Rectal smooth muscle tissue (tissue), 1 donor: ENCODE measurements around the gene CYBC1.

Source experiments
- H3K27ac ChIP-seq: one replicate; pipeline ENCODE4 v1.7.0; 2013; ENCODE audit warnings: low read depth, low read length, inconsistent platforms
- H3K27me3 ChIP-seq: one replicate; pipeline ENCODE4 v1.7.0; 2013; ENCODE audit warnings: low read length; ENCODE audit not compliant: control insufficient read depth, insufficient read depth
- H3K36me3 ChIP-seq: one replicate; pipeline ENCODE4 v1.7.0; 2013; ENCODE audit warnings: low read length; ENCODE audit not compliant: control insufficient read depth, insufficient read depth
- H3K4me1 ChIP-seq: one replicate; pipeline ENCODE4 v1.7.0; 2013; ENCODE audit warnings: low read length; ENCODE audit not compliant: control insufficient read depth, insufficient read depth
- H3K4me3 ChIP-seq: one replicate; pipeline ENCODE4 v1.7.0; 2013; ENCODE audit warnings: low read length
- H3K9ac ChIP-seq: one replicate; pipeline ENCODE4 v1.7.0; 2013; ENCODE audit warnings: low read length

Gene CYBC1

GRCh38 chr17:82435103-82435502, 15.4 kb downstream of the CYBC1 start:
- Histone ChIP-seq H3K4me3 (no peak overlapping the region), H3K27me3 (no peaks in the 10 kb centered on the region), H3K27ac (no peak overlapping the region)

GRCh38 chr17:82434216-82434565, 16.4 kb downstream of the CYBC1 start:
- no peaks in the 10 kb centered on the region for H3K4me1 ChIP-seq
- no peak overlapping the region for H3K4me3 ChIP-seq
- peaks cover 5% of the 10 kb centered on the region for H3K36me3 ChIP-seq
- no peak overlapping the region for H3K9ac ChIP-seq
- no peaks in the 10 kb centered on the region for H3K27me3 ChIP-seq
- no peak overlapping the region for H3K27ac ChIP-seq

More at GRCh38 chr17:82435103-82435502, 15.4 kb downstream of the CYBC1 start:
- Histone ChIP-seq H3K4me1 (no peaks in the 10 kb centered on the region), H3K36me3 (peaks cover 5% of the 10 kb centered on the region), H3K9ac (no peak overlapping the region)

DNA sequence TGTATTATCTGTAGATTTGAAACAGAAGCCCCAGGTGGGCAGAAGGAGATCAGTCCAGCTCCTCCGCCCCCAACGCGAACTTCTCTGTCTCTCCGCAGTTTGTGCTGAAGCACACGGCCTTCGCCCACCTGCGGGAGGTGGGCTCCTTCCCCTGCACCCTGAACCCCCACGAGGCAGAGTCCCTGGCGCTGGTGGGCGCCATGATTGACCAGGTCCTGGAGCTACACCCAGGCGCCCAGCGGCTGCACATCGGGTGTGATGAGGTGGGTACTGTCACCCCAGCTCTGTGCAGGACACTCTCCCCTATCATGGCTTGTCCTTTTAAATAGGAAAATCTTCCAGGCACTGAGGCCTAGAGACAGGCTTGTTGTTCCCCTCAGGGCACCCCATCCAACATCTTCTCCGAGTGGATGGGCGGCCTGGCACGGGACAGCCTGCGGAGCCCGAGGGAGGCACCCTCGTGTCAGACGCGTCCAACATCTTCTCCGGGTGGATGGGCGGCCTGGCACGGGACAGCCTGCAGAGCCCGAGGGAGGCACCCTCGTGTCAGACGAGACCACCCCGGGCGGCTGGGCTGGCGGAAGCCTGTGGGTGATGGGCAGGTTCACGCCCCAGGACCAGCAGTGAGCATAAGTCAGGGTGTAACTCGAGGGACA, 16.9 kb downstream of the CYBC1 start:
- Histone ChIP-seq H3K9ac (no peak overlapping the region), H3K27me3 (no peaks in the 10 kb centered on the region), H3K4me1 (no peaks in the 10 kb centered on the region), H3K4me3 (no peak overlapping the region), H3K27ac (no peak overlapping the region), H3K36me3 (peaks cover 5% of the 10 kb centered on the region)

DNA sequence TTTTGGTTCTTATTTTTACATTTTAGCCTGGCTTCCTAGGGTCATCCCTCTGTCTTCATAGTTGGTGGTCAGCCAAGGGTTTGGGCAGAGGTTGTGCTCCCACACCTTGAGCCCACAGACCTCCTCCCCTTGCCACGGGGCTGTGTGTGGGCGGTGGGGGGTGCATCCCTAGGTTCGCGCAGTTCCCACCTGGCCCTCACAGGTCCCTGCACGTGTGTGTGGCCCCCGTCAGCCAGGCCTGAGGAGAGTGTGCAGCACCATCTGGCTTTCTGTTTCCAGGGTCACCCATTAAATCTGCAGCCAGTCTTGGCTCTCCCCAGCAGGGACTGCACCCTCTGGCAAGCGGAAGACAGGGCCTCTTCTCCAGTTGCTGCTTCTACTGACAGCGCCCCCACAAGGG, 18.5 kb downstream of the CYBC1 start:
- Histone ChIP-seq H3K27ac (no peak overlapping the region), H3K4me3 (no peak overlapping the region), H3K4me1 (no peaks in the 10 kb centered on the region), H3K27me3 (no peaks in the 10 kb centered on the region), H3K36me3 (peaks cover 3% of the 10 kb centered on the region), H3K9ac (no peak overlapping the region)

DNA sequence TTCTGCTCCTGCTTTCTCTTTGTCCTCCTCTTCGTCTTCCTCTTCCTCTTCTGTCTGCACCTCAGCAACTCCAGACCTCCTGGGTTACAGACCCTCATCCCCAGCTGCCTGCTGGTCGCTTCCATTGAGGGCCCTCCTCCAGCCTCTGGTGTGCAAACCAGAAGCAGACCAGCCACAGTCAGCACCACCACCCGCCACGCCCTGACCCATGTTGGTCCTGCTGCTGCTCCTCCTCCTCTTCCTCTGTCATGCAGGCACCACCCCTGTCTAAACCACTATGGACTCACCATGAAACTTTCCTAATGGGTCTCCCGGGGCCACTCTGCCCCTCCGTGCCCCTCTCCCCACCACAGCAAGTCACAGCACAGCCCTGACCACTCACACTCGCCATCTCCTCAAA, 20.7 kb downstream of the CYBC1 start:
- no peak overlapping the region for H3K9ac ChIP-seq
- no peak overlapping the region for H3K4me3 ChIP-seq
- no peak overlapping the region for H3K27ac ChIP-seq
- no peaks in the 10 kb centered on the region for H3K27me3 ChIP-seq
- H3K4me1 ChIP-seq, result no peaks in the 10 kb centered on the region
- no peaks in the 10 kb centered on the region for H3K36me3 ChIP-seq

- Histone ChIP-seq H3K4me3 (no peak overlapping the region), H3K36me3 (no peaks in the 10 kb centered on the region), H3K27ac (no peak overlapping the region), H3K27me3 (no peaks in the 10 kb centered on the region), H3K4me1 (no peaks in the 10 kb centered on the region), H3K9ac (no peak overlapping the region)
Observed at GRCh38 chr17:82428546-82428945, 22.0 kb downstream of the CYBC1 start.

GRCh38 chr17:82424863-82425159, 25.7 kb downstream of the CYBC1 start:
- peaks cover 8% of the 10 kb centered on the region for H3K36me3 ChIP-seq
- H3K27ac ChIP-seq, result no peak overlapping the region
- no peak overlapping the region for H3K9ac ChIP-seq
- H3K4me1 ChIP-seq, result no peaks in the 10 kb centered on the region
- no peak overlapping the region for H3K4me3 ChIP-seq
- H3K27me3 ChIP-seq, result no peaks in the 10 kb centered on the region

GRCh38 chr17:82424001-82424862, 26.3 kb downstream of the CYBC1 start:
- peaks cover 8% of the 10 kb centered on the region for H3K36me3 ChIP-seq
- no peak overlapping the region for H3K27ac ChIP-seq
- H3K9ac ChIP-seq, result no peak overlapping the region
- H3K27me3 ChIP-seq, result no peaks in the 10 kb centered on the region
- no peak overlapping the region for H3K4me3 ChIP-seq
- no peaks in the 10 kb centered on the region for H3K4me1 ChIP-seq

DNA sequence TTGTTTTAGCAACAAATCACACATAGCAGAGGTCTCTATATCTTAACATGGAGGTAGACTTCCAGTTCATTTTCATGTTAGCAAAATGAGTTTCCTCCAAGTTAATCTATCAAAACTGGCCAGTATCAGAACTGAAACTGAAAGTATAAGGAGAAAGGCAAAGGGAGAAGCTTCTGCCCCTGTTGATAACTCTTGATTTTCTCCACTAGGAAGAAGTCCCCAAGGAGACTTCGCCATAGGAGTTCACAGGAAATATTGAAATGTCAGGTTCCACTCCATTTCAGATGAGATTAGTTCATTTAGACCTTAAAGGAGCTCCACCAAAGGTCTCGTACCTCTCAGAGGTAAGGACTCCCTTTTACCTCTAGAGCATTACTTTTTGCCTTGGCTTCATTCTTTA, 31.0 kb downstream of the CYBC1 start:
- H3K4me3 ChIP-seq, result no peak overlapping the region
- H3K36me3 ChIP-seq, result peaks cover 8% of the 10 kb centered on the region
- no peaks in the 10 kb centered on the region for H3K4me1 ChIP-seq
- no peak overlapping the region for H3K9ac ChIP-seq
- no peak overlapping the region for H3K27ac ChIP-seq
- H3K27me3 ChIP-seq, result no peaks in the 10 kb centered on the region

GRCh38 chr17:82418001-82418986, 32.3 kb downstream of the CYBC1 start, which contains the start of the genes HEXD and OGFOD3:
Gene HEXD (plus strand): TSS chr17:82418347. CDS start chr17:82419800, 1,453 bp downstream.
Gene OGFOD3 (minus strand): TSS chr17:82418586. CDS start chr17:82418485, 101 bp downstream.
- H3K4me1 ChIP-seq, result no peaks in the 10 kb centered on the region
- peak within 1 kb of the TSS; percentile 80 for H3K4me3 ChIP-seq
- peak within 1 kb of the TSS; percentile 61 for H3K9ac ChIP-seq
- H3K27ac ChIP-seq, result peak within 1 kb of the TSS; percentile 87
- peaks cover 8% of the 10 kb centered on the region for H3K36me3 ChIP-seq
- no peaks in the 10 kb centered on the region for H3K27me3 ChIP-seq

DNA sequence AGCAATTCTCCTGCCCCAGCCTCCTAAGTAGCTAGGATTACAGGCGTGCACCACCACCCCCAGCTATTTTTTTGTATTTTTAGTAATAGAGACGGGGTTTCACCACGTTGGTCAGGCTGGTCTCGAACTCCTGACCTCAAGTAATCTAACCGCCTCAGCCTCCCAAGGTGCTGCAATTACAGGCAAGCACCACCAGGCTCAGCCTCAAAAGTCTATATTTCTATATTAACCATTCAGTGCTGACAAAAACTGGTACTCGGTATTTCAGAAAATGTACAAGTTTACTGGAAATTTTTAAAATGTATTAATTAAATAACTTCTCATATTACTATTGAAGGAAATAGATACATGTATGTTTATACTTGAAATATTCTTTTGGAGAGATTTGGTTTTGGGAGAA, 33.8 kb downstream of the CYBC1 start:
- H3K4me3 ChIP-seq, result no peak overlapping the region
- no peaks in the 10 kb centered on the region for H3K4me1 ChIP-seq
- H3K27ac ChIP-seq, result no peak overlapping the region
- H3K36me3 ChIP-seq, result peaks cover 6% of the 10 kb centered on the region
- H3K27me3 ChIP-seq, result no peaks in the 10 kb centered on the region
- no peak overlapping the region for H3K9ac ChIP-seq

GRCh38 chr17:82416264-82416663, 34.3 kb downstream of the CYBC1 start:
- peaks cover 5% of the 10 kb centered on the region for H3K36me3 ChIP-seq
- no peaks in the 10 kb centered on the region for H3K27me3 ChIP-seq
- no peaks in the 10 kb centered on the region for H3K4me1 ChIP-seq
- no peak overlapping the region for H3K27ac ChIP-seq
- no peak overlapping the region for H3K4me3 ChIP-seq
- no peak overlapping the region for H3K9ac ChIP-seq
